Neuronal stem cell (in vitro differentiated cells): ENCODE results near the gene NCAPD2.

Experiments used
- DNase-seq: peaks from one replicate; pipeline ENCODE4 v3.0.0-alpha.2; 2013; ENCODE audit warnings: low spot score
- H2AFZ ChIP-seq: one replicate; pipeline ENCODE4 v1.6.1; 2013; ENCODE audit warnings: mild to moderate bottlenecking, low read length, inconsistent platforms
- H2AK5ac ChIP-seq: 2 replicates; pipeline ENCODE4 v1.6.1; 2013; ENCODE audit warnings: low read depth, mild to moderate bottlenecking, inconsistent platforms, low read length, moderate library complexity, mixed read lengths
- H2BK120ac ChIP-seq: 2 replicates; pipeline ENCODE4 v1.6.1; 2013; ENCODE audit warnings: low read depth, mild to moderate bottlenecking, inconsistent platforms, low read length, moderate library complexity, mixed read lengths
- H2BK12ac ChIP-seq: one replicate; pipeline ENCODE4 v1.6.1; 2013; ENCODE audit warnings: low read length, inconsistent platforms
- H2BK15ac ChIP-seq: 2 replicates; pipeline ENCODE4 v1.6.1; 2013; ENCODE audit warnings: mild to moderate bottlenecking, low read length, inconsistent platforms, mixed read lengths
- H2BK5ac ChIP-seq: one replicate; pipeline ENCODE4 v1.6.1; 2013; ENCODE audit warnings: inconsistent platforms, mild to moderate bottlenecking, low read length, moderate library complexity
- H3K14ac ChIP-seq: one replicate; pipeline ENCODE4 v1.6.1; 2013; ENCODE audit warnings: low read length, inconsistent platforms
- H3K18ac ChIP-seq: 2 replicates; pipeline ENCODE4 v1.6.1; 2013; ENCODE audit warnings: low read length, inconsistent platforms
- H3K23ac ChIP-seq: 2 replicates; pipeline ENCODE4 v1.6.1; 2013; ENCODE audit warnings: low read depth, mild to moderate bottlenecking, mixed read lengths, low read length, inconsistent platforms; ENCODE audit not compliant: poor library complexity
- H3K27ac ChIP-seq: replicated peaks from 3 replicates; pipeline ENCODE4 v1.5.1; 2013; ENCODE audit warnings: low read length, inconsistent platforms
- H3K27me3 ChIP-seq, 3 experiments: 2 replicates each; pipeline ENCODE4 v1.6.1; 2013; ENCODE audit warnings: low read length in 3 of 3, mild to moderate bottlenecking in 2 of 3, inconsistent platforms in 1 of 3, low read depth in 1 of 3, mixed read lengths in 1 of 3, moderate library complexity in 1 of 3; ENCODE audit not compliant: control insufficient read depth in 3 of 3, insufficient read depth in 3 of 3
- H3K36me3 ChIP-seq, 2 donors: replicated peaks in 1 of 2; 2 replicates each; pipeline ENCODE4 v1.6.1; 2013; ENCODE audit warnings: low read length in 2 of 2; ENCODE audit not compliant: control insufficient read depth in 2 of 2, insufficient read depth in 2 of 2
- H3K4ac ChIP-seq: 2 replicates; pipeline ENCODE4 v1.6.1; 2013; ENCODE audit warnings: inconsistent platforms, mild to moderate bottlenecking, low read length, moderate library complexity
- H3K4me1 ChIP-seq, 2 donors: 1 replicate in 1 of 2; 2 replicates in 1 of 2; pipeline ENCODE4 v1.6.1; 2013; ENCODE audit warnings: low read length in 2 of 2, low read depth in 1 of 2; ENCODE audit not compliant: control insufficient read depth in 2 of 2, insufficient read depth in 1 of 2
- H3K4me2 ChIP-seq: one replicate; pipeline ENCODE4 v1.6.1; 2013; ENCODE audit warnings: mild to moderate bottlenecking, low read length, inconsistent platforms; ENCODE audit not compliant: insufficient read depth, poor library complexity, severe bottlenecking
- H3K4me3 ChIP-seq, 2 donors: 2 replicates each; pipeline ENCODE4 v1.5.1; 2013; ENCODE audit warnings: low read length in 2 of 2, mild to moderate bottlenecking in 2 of 2, inconsistent platforms in 1 of 2, moderate library complexity in 1 of 2
- H3K79me1 ChIP-seq: one replicate; pipeline ENCODE4 v1.6.1; 2013; ENCODE audit warnings: low read depth, mild to moderate bottlenecking, inconsistent platforms, low read length, moderate library complexity
- H3K9ac ChIP-seq: one replicate; pipeline ENCODE4 v1.6.1; 2013; ENCODE audit warnings: mild to moderate bottlenecking, low read depth, low read length, inconsistent platforms; ENCODE audit not compliant: poor library complexity
- H3K9me3 ChIP-seq, 2 donors: replicated peaks in 1 of 2; 2 replicates each; pipeline versions ENCODE3 to v1.6.1; 2013; ENCODE audit warnings: low read length in 2 of 2, mild to moderate bottlenecking in 2 of 2, inconsistent platforms in 1 of 2, low read depth in 1 of 2, mixed read lengths in 1 of 2, moderate library complexity in 1 of 2; ENCODE audit not compliant: control insufficient read depth in 2 of 2, insufficient read depth in 1 of 2
- H4K8ac ChIP-seq: one replicate; pipeline ENCODE4 v1.6.1; 2013; ENCODE audit warnings: low read depth, mild to moderate bottlenecking, inconsistent platforms, low read length, moderate library complexity
- H4K91ac ChIP-seq: one replicate; pipeline ENCODE4 v1.6.1; 2013; ENCODE audit warnings: low read length, low read depth, mild to moderate bottlenecking, inconsistent platforms; ENCODE audit not compliant: poor library complexity
- WGBS, 2 donors: extraction: QIAGEN DNeasy Blood & Tissue Kit; methylation state at CpG; one replicate each; pipeline ENCODE4 v1.1.7; 2013; ENCODE audit warnings: missing lambda C conversion rate in 2 of 2, mixed read lengths in 1 of 2; ENCODE audit not compliant: insufficient read length in 2 of 2, insufficient replicate concordance in 1 of 2; ENCODE audit errors: extremely low coverage in 2 of 2; 5-methylcytosine and 5-hydroxymethylcytosine counted together

The NCAPD2 gene

DNA sequence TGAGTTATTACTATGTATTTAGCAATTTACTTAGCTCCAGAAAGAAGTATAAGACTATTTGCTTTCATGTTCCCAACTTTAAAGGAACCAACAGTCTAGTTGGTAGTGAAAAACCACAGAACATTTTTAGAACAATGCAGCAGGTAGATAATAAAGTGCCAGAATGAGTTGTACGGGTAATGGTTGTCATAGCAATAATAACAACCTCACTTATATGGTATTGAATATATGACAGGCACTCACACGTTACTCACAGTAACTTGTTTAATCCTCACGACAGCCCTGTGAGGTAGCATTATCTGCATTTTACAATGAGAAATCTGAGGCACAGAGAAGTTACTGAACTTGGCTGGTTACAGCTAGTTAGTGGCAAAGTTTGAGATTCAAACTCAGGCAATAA is 29.8 kb downstream of the NCAPD2 start:
- Histone ChIP-seq H3K27me3 (no peaks in the 10 kb centered on the region), H3K79me1 (peaks cover 2% of the 10 kb centered on the region), H3K4ac (no peak overlapping the region), H3K36me3 (peaks cover 76 to 99% of the 10 kb centered on the region in 2 donors), H2BK15ac (no peak overlapping the region), H3K14ac (no peak overlapping the region), H3K23ac (no peak overlapping the region), H4K8ac (no peak overlapping the region), H3K9me3 (no peaks in the 10 kb centered on the region), H2BK5ac (no peak overlapping the region), H4K91ac (no peak overlapping the region), H3K18ac (no peak overlapping the region), H3K9ac (no peak overlapping the region), H2BK120ac (no peak overlapping the region), H3K4me3 (no peak overlapping the region), H2AK5ac (no peak overlapping the region), H3K27ac (no peak overlapping the region), H2BK12ac (no peak overlapping the region), H2AFZ (no peak overlapping the region), H3K4me1 (no peaks in the 10 kb centered on the region), H3K4me2 (no peak overlapping the region)
- no CpG with 5 or more reads among the region's 3 CpGs for WGBS, 2 donors
- DNase-seq, result no peak

DNA sequence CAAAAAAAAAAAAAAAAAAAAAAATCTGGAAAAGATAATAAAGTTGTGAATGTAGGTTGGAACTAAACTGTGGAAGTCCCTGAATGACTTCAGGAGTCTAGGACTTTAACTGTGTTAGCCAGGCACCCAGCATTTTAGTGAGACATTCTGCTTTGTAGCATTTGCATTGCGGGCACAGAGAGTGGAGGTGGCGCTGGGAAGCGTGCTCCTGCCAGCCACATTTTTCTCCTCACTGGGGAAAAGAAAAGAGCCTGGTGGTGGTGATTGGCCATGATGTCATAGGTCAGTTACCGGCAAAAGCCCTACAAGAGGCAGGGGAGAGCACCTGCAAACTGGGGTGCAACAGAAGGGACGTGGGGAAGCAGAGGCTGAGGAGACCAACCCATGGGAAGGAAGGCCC is 30.7 kb downstream of the NCAPD2 start:
- H3K4me3 ChIP-seq, result no peak overlapping the region
- H3K9me3 ChIP-seq, result no peaks in the 10 kb centered on the region
- WGBS, 2 donors, result no CpG with 5 or more reads among the region's 5 CpGs
- H4K8ac ChIP-seq, result no peak overlapping the region
- H2BK120ac ChIP-seq, result no peak overlapping the region
- no peak overlapping the region for H4K91ac ChIP-seq
- H3K27ac ChIP-seq, result no peak overlapping the region
- no peak overlapping the region for H3K4ac ChIP-seq
- H3K4me1 ChIP-seq, result no peaks in the 10 kb centered on the region
- no peak overlapping the region for H2BK12ac ChIP-seq
- no peak overlapping the region for H3K4me2 ChIP-seq
- no peak for DNase-seq
- H3K27me3 ChIP-seq, result no peaks in the 10 kb centered on the region
- H2BK5ac ChIP-seq, result no peak overlapping the region
- no peak overlapping the region for H2AFZ ChIP-seq
- H2BK15ac ChIP-seq, result no peak overlapping the region
- H3K23ac ChIP-seq, result no peak overlapping the region
- no peak overlapping the region for H3K18ac ChIP-seq
- H2AK5ac ChIP-seq, result no peak overlapping the region
- peaks cover 82 to 100% of the 10 kb centered on the region in 2 donors for H3K36me3 ChIP-seq
- H3K79me1 ChIP-seq, result peaks cover 2% of the 10 kb centered on the region
- no peak overlapping the region for H3K14ac ChIP-seq
- no peak overlapping the region for H3K9ac ChIP-seq

DNA sequence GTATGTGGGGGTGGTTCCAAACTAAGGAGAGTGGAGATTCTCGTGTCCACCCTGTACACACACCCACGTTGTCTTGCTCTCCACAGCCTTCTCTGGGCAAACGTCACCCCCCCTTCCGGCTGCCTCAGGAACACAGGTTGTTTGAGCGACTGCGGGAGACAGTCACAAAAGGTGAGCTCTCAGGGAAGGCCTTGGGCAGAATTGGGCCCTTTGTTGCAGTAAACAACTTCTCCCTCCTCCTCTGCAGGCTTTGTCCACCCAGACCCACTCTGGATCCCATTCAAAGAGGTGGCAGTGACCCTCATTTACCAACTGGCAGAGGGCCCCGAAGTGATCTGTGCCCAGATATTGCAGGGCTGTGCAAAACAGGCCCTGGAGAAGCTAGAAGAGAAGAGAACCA is 32.3 kb downstream of the NCAPD2 start:
- no peak overlapping the region for H3K4me3 ChIP-seq
- no peak overlapping the region for H2BK5ac ChIP-seq
- DNase-seq, result no peak
- H2AFZ ChIP-seq, result no peak overlapping the region
- H3K36me3 ChIP-seq, result peaks cover 87 to 100% of the 10 kb centered on the region in 2 donors
- H3K18ac ChIP-seq, result no peak overlapping the region
- no peak overlapping the region for H2AK5ac ChIP-seq
- no peak overlapping the region for H2BK15ac ChIP-seq
- no peak overlapping the region for H4K8ac ChIP-seq
- no peak overlapping the region for H3K27ac ChIP-seq
- no peak overlapping the region for H2BK12ac ChIP-seq
- no peaks in the 10 kb centered on the region for H3K79me1 ChIP-seq
- no peak overlapping the region for H4K91ac ChIP-seq
- H3K4me2 ChIP-seq, result no peak overlapping the region
- no peak overlapping the region for H2BK120ac ChIP-seq
- H3K14ac ChIP-seq, result no peak overlapping the region
- WGBS, 2 donors, result no CpG with 5 or more reads among the region's 7 CpGs
- H3K4me1 ChIP-seq, result no peaks in the 10 kb centered on the region
- H3K9me3 ChIP-seq, result no peaks in the 10 kb centered on the region
- H3K4ac ChIP-seq, result no peak overlapping the region
- H3K9ac ChIP-seq, result no peak overlapping the region
- H3K23ac ChIP-seq, result no peak overlapping the region
- H3K27me3 ChIP-seq, result no peaks in the 10 kb centered on the region

DNA sequence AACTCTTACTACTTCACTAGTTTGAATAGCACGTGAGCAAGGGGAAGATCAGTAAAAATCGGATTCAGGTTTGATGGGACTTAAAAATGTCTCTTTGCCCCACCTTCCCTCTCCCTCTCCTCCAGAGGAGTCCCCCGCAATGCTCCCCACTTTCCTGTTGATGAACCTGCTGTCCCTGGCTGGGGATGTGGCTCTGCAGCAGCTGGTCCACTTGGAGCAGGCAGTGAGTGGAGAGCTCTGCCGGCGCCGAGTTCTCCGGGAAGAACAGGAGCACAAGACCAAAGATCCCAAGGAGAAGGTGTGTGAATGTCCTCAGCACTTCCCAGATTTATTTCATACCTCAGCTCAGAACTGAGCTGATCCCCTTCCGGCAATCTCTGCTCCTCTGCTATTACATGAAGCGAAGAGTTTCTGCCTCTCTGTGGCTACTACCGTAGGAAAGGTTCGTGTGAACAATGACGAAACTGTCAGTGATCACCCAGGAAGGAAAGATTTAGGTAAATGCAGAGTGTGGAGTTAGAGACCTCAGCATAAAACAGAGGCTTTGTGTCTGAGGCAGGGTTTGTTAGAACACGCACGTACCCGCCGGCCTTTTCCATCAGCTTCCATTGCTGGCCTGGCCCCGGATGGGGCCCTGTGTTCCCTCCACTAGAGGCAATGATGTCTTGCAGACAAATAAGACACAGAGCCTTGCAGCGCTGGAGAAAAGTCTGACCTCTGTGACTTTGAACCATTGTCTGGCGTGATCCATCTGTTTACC is 33.0 kb downstream of the NCAPD2 start:
- Histone ChIP-seq H3K4ac (no peak overlapping the region), H3K18ac (no peak overlapping the region), H2BK5ac (no peak overlapping the region), H4K91ac (no peak overlapping the region), H4K8ac (no peak overlapping the region), H3K4me3 (no peak overlapping the region), H3K27ac (no peak overlapping the region), H3K9ac (no peak overlapping the region), H3K14ac (no peak overlapping the region), H2BK12ac (no peak overlapping the region), H2AK5ac (no peak overlapping the region), H3K9me3 (no peaks in the 10 kb centered on the region), H3K27me3 (no peaks in the 10 kb centered on the region), H3K4me1 (peaks cover 1 to 4% of the 10 kb centered on the region in 2 donors), H3K4me2 (no peak overlapping the region), H2BK15ac (no peak overlapping the region), H3K79me1 (no peaks in the 10 kb centered on the region), H3K23ac (no peak overlapping the region), H3K36me3 (peaks cover 81 to 100% of the 10 kb centered on the region in 2 donors), H2BK120ac (no peak overlapping the region), H2AFZ (no peak overlapping the region)
- no peak for DNase-seq
- no CpG with 5 or more reads among the region's 19 CpGs for WGBS, 2 donors
